K562 (cell line): ENCODE measurements around the gene TMEM107. TPM values are rescaled to one million over a fixed set of nuclear protein-coding genes. Genes with fewer than 3 reads are reported as not detected.

ENCODE experiments used
- ETV6 ChIP-seq, 3 experiments: fragments of 150-350 bp in 1 of 3; sonication (generic) in 1 of 3; formaldehyde crosslinking in 1 of 3; IDR thresholded peaks; 2 replicates each; pipeline versions ENCODE4 v1.6.1 to v1.8.0; 2014 to 2022; ENCODE audit warnings: borderline replicate concordance in 2 of 3, low read depth in 2 of 3, antibody characterized with exemption in 1 of 3, low read length in 1 of 3, mild to moderate bottlenecking in 1 of 3, missing genetic modification reagents in 1 of 3
- KAT7 ChIP-seq: sonication (generic); formaldehyde crosslinking; IDR thresholded peaks from 2 replicates; pipeline ENCODE4 v1.8.0; 2022; ENCODE audit warnings: missing genetic modification reagents, mild to moderate bottlenecking, borderline replicate concordance
- LARP7 ChIP-seq: fragments of 450-650 bp; IDR thresholded peaks from 2 replicates; pipeline ENCODE4 v1.6.1; 2016
- NR1H2 ChIP-seq: sonication (generic); formaldehyde crosslinking; IDR thresholded peaks from 2 replicates; pipeline ENCODE4 v1.4.0; 2020; ENCODE audit warnings: mild to moderate bottlenecking, missing genetic modification reagents
- POLR2AphosphoS2 ChIP-seq: IDR thresholded peaks from 2 replicates; pipeline ENCODE4 v1.6.1; 2012; ENCODE audit warnings: low read length, improper control_type of control experiment
- POLR2H ChIP-seq: IDR thresholded peaks from 2 replicates; pipeline ENCODE4 v1.6.1; 2016; ENCODE audit warnings: missing genetic modification characterization, low read depth, mild to moderate bottlenecking, control low read depth, missing compliant biosample characterization, moderate library complexity
- RBM39 ChIP-seq: fragments of 200-400 bp; formaldehyde crosslinking; optimal IDR thresholded peaks from 2 replicates; pipeline ENCODE3; 2018; ENCODE audit warnings: low read depth, low read length
- SOX6 ChIP-seq: fragments of 450-650 bp; IDR thresholded peaks from 2 replicates; pipeline ENCODE4 v1.6.1; 2014; ENCODE audit warnings: mild to moderate bottlenecking
- polyA plus RNA-seq, 8 experiments: library from polyadenylated mRNA; depleted of rRNA in 4 of 8; stranded (reverse) in 5 of 8; unstranded in 3 of 8; fragments of >200 nt; fragmentation: Nextera tagmentation in 2 of 8; fragmentation: Illumina TruSeq in 1 of 8; extraction: Ambion mirVana in 2 of 8; extraction: Trizol in 1 of 8; gene quantifications; 2 replicates each; pipeline versions ENCODE4 v1.2.1 to v1.2.3, GENCODE V29; 2011 to 2014; ENCODE audit warnings: inconsistent platforms in 1 of 8, missing spikeins in 1 of 8
- total RNA-seq, 7 experiments: library from RNA; depleted of rRNA in 6 of 7; stranded (reverse); fragments of >200 nt in 6 of 7; fragmentation: Illumina TruSeq in 2 of 7; extraction: Trizol in 2 of 7; gene quantifications; 2 replicates each; pipeline versions ENCODE4 v1.2.1 to v1.2.3, GENCODE V29; 2011 to 2021; ENCODE audit warnings: low replicate concordance in 1 of 7
- TF ChIP-seq, protein P1 (sequence below): conservative IDR thresholded peaks from 2 replicates; pipeline ENCODE4 v1.6.1; 2011; ENCODE audit warnings: low read depth, mild to moderate bottlenecking, low read length; ENCODE audit not compliant: control insufficient read depth
- TF ChIP-seq, protein P2 (sequence below): fragments of 450-650 bp; IDR thresholded peaks from 2 replicates; pipeline ENCODE4 v1.6.1; 2016; ENCODE audit warnings: low read depth
- TF ChIP-seq, protein P3 (sequence below): fragments of 250-450 bp; sonication (Bioruptor Pico); IDR thresholded peaks from 2 replicates; pipeline ENCODE4 v1.4.0; 2020; ENCODE audit warnings: mild to moderate bottlenecking, moderate library complexity
- TF ChIP-seq, protein P4 (sequence below): fragments of 250-450 bp; sonication (Bioruptor Pico); IDR thresholded peaks from 2 replicates; pipeline ENCODE4 v1.8.0; 2022; ENCODE audit warnings: inconsistent platforms, mild to moderate bottlenecking, moderate library complexity, borderline replicate concordance

TMEM107 gene
- total and polyA plus RNA-seq, 9 of the 15 experiments (the other 6 are each of a cell fraction or from before 2014, with no cell fraction given) = 7.1 to 26.2 (median 16.9) TPM

DNA sequence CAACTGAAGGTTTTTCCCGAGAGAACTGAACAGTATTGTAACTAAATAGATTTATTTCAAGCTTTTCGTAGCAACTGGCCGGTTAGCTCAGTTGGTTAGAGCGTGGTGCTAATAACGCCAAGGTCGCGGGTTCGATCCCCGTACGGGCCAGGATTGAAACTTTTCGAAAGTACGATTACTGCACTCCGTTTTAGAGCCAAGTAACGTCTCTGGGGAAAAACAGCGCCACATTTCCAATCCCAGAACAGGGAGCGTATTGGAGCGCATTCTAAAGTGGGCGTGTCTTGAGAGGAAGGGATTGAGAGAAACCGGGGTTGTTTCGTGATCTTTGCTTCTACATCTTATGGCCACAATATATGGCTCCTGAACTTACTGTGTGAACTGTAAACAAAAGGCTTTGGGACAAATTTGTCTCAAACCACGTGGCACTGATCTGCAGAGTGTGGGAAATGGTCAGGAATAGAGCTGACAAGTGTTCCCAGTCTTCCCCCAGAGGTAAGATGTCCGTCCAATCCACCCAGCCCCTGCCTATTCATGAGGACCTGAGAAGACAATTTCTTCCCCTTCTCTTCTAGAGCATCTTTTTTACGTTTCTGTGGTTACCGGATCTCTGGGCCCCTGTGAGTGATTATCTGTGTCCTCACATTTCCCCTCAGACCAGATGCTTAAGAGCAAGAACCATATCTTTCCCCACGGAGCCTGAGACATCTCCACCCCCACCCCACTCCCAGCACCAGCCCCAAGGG lies 11.5 kb upstream of the TMEM107 start (continued):
- TF ChIP-seq, protein P1, sequence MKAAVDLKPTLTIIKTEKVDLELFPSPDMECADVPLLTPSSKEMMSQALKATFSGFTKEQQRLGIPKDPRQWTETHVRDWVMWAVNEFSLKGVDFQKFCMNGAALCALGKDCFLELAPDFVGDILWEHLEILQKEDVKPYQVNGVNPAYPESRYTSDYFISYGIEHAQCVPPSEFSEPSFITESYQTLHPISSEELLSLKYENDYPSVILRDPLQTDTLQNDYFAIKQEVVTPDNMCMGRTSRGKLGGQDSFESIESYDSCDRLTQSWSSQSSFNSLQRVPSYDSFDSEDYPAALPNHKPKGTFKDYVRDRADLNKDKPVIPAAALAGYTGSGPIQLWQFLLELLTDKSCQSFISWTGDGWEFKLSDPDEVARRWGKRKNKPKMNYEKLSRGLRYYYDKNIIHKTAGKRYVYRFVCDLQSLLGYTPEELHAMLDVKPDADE = no peak
- TF ChIP-seq NR1H2 (CRISPR knock-in tag) (no peak), POLR2AphosphoS2 (no peak), RBM39 (no peak), ETV6 (IDR thresholded peaks at IDR 0.05; ENCODE audit: borderline replicate concordance in 1 of 2, low read depth in 2 of 2, low read length in 1 of 2) (no peak), ETV6 (CRISPR knock-in tag; IDR thresholded peaks at IDR 0.05; ENCODE audit: borderline replicate concordance) (no peak), SOX6 (peak; percentile 37; the same call in 1 of the 2 replicates), POLR2H (peak; percentile 100), KAT7 (0 out of 2 replicates have a peak, but pooled peaks have one; percentile 68), LARP7 (no peak)
- TF ChIP-seq, protein P2, sequence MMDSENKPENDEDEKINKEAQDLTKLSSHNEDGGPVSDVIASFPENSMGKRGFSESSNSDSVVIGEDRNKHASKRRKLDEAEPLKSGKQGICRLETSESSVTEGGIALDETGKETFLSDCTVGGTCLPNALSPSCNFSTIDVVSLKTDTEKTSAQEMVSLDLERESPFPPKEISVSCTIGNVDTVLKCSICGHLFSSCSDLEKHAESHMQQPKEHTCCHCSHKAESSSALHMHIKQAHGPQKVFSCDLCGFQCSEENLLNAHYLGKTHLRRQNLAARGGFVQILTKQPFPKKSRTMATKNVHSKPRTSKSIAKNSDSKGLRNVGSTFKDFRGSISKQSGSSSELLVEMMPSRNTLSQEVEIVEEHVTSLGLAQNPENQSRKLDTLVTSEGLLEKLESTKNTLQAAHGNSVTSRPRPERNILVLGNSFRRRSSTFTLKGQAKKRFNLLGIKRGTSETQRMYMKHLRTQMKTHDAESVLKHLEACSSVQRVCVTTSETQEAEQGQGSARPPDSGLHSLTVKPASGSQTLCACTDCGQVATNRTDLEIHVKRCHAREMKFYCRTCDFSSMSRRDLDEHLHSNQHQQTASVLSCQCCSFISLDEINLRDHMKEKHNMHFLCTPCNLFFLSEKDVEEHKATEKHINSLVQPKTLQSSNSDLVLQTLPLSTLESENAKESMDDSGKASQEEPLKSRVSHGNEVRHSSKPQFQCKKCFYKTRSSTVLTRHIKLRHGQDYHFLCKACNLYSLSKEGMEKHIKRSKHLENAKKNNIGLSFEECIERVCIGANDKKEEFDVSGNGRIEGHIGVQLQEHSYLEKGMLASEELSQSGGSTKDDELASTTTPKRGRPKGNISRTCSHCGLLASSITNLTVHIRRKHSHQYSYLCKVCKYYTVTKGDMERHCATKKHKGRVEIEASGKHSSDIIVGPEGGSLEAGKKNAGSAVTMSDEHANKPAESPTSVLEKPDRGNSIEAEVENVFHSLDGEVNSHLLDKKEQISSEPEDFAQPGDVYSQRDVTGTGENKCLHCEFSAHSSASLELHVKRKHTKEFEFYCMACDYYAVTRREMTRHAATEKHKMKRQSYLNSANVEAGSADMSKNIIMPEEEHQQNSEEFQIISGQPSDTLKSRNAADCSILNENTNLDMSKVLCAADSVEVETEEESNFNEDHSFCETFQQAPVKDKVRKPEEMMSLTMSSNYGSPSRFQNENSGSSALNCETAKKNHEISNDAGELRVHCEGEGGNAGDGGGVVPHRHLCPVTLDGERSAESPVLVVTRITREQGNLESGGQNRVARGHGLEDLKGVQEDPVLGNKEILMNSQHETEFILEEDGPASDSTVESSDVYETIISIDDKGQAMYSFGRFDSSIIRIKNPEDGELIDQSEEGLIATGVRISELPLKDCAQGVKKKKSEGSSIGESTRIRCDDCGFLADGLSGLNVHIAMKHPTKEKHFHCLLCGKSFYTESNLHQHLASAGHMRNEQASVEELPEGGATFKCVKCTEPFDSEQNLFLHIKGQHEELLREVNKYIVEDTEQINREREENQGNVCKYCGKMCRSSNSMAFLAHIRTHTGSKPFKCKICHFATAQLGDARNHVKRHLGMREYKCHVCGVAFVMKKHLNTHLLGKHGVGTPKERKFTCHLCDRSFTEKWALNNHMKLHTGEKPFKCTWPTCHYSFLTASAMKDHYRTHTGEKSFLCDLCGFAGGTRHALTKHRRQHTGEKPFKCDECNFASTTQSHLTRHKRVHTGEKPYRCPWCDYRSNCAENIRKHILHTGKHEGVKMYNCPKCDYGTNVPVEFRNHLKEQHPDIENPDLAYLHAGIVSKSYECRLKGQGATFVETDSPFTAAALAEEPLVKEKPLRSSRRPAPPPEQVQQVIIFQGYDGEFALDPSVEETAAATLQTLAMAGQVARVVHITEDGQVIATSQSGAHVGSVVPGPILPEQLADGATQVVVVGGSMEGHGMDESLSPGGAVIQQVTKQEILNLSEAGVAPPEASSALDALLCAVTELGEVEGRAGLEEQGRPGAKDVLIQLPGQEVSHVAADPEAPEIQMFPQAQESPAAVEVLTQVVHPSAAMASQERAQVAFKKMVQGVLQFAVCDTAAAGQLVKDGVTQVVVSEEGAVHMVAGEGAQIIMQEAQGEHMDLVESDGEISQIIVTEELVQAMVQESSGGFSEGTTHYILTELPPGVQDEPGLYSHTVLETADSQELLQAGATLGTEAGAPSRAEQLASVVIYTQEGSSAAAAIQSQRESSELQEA = peak; percentile 63; the same call in 1 of the 2 replicates
- TF ChIP-seq, protein P3, sequence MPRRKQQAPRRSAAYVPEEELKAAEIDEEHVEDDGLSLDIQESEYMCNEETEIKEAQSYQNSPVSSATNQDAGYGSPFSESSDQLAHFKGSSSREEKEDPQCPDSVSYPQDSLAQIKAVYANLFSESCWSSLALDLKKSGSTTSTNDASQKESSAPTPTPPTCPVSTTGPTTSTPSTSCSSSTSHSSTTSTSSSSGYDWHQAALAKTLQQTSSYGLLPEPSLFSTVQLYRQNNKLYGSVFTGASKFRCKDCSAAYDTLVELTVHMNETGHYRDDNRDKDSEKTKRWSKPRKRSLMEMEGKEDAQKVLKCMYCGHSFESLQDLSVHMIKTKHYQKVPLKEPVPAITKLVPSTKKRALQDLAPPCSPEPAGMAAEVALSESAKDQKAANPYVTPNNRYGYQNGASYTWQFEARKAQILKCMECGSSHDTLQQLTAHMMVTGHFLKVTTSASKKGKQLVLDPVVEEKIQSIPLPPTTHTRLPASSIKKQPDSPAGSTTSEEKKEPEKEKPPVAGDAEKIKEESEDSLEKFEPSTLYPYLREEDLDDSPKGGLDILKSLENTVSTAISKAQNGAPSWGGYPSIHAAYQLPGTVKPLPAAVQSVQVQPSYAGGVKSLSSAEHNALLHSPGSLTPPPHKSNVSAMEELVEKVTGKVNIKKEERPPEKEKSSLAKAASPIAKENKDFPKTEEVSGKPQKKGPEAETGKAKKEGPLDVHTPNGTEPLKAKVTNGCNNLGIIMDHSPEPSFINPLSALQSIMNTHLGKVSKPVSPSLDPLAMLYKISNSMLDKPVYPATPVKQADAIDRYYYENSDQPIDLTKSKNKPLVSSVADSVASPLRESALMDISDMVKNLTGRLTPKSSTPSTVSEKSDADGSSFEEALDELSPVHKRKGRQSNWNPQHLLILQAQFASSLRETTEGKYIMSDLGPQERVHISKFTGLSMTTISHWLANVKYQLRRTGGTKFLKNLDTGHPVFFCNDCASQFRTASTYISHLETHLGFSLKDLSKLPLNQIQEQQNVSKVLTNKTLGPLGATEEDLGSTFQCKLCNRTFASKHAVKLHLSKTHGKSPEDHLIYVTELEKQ = no peak
- TF ChIP-seq, protein P4, sequence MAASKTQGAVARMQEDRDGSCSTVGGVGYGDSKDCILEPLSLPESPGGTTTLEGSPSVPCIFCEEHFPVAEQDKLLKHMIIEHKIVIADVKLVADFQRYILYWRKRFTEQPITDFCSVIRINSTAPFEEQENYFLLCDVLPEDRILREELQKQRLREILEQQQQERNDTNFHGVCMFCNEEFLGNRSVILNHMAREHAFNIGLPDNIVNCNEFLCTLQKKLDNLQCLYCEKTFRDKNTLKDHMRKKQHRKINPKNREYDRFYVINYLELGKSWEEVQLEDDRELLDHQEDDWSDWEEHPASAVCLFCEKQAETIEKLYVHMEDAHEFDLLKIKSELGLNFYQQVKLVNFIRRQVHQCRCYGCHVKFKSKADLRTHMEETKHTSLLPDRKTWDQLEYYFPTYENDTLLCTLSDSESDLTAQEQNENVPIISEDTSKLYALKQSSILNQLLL (CRISPR knock-in tag) = no peak
